HG03060 (cell line): ENCODE results near the gene FHIT.

Experiments used
- ATAC-seq: cut with Tn5 transposase; IDR thresholded peaks from one replicate; pipeline ENCODE4 v1.9.1; 2021; ENCODE audit warnings: low read depth, moderate number of reproducible peaks; ENCODE audit not compliant: unreplicated experiment

FHIT gene

DNA sequence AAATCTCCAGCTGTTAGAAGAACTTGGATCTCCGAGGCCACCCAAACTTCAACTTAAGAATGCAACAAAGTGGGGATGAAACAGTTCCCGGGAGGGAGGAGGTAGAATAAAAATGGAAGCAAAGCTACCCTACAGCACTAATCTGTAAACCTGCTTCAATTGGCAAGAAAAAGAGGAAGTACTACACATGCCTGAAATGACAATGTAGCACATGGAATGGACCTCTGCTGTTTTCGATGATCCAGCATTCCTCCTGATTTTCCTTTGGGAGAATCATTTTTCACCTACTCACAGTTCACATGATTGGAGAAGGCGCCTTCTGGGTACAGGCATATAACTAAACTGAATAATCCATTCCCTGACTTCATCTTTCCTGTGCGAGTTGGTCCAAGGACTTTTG lies 1081.5 kb downstream of the FHIT start:
- no peak for ATAC-seq

DNA sequence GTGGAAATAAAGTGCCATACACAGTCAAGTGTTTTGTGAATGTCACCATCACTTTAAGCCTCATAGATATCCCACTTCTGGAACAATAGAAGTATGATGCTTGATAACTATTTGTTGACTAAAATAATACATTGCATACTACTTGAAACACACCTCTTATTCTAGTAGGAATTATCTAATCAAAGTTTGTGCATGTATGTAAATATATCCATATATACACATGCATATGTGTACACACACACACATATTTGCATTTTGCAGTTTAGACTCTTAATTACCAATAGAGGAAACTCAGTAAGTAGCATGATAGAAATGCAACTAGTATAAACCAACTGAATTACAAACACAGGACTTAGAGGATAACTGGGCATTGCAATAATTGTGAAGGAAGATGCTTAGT lies 1084.1 kb downstream of the FHIT start:
- ATAC-seq: no peak

DNA sequence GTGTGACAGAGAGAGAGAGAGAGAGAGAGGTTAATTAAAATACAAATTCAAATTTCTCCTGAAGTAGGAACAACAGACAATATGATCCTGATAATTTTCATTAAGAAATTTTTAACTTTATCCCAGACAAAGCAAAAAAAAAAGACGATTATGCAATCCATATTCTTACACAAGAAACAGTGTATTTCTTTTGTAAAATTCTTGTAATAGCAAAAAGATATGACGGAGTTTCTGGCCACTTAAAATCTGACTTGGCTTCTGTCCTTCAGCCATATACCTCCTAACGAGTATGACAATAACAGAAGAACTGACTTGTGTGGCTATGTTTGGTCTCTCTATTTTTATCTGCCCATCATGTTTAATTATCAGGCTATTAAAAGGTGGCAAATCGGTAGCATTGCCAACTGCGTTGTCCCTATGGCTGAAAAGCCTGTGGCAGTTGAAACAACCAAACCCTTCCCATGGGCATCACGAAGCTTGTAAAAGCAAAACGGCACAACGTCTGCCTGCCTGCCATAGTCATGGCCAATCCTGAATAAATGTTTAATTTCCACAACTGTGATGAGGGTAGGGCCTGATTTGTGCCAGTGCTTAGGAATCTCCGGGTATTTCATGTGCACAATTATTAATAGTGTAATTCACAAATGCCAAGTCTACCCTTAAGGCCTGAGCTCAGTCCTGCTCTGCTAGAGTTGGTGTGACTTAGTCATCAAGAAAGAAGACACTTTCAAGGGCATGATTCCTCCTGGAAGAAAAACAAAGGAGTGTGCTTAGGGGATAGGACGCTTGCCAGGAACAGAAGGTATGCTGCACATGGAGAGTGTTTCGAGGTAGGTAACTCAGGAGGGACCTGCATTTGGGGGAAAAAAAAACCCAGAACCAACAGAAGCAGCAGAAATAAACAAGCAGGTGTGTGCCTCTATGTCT lies 1090.2 kb downstream of the FHIT start:
- no peak for ATAC-seq

DNA sequence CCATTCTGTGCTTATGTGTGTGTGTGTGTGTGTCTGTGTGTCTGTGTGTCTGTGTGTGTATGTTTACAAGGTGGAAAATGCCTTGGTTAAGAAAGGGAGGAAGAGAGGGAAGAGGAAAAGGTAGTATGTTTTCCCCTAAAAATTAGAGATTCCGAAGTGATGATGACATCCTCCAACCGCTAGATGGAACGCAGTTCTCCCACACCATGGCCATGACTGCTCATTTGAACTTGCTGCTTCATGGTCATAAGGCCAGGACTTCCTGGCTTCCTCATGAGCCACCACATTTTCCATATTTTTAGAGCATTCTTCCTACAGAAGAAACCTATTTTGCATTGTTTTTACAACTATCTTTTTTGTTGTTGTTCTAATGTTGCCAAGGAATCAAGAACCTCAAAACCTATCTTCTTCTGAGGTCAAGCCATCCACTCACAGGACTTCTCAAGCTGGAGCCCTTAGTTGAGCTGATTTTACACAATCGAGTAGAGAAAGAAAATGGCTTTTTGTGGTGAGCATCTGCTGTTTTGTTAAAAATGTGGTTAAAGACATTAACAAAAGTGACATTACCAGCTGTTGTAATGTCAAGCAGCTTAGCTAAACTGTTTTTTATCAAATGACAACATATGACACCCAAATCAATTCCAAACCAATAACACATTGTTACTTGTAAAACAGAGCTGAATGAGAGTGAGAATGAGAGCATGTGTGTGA lies 1091.0 kb downstream of the FHIT start:
- no peak for ATAC-seq

DNA sequence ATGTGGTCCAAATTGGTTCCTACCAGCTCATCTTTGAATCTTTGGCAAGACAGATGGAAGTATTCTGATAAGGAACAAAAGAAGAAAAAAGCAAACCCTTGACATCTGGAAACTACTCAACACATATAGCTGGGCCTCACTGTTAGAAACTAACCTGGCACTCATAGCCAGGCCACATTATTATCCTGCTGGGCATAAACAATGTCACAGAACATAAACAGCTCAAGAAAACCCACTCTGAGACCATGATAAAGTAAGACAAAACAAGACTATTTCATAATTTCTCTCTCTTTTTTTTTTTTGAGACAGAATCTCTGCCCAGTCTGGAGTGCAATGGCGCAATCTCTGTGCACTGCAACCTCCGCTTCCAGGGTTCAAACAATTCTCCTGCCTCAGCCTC lies 1093.2 kb downstream of the FHIT start:
- ATAC-seq: no peak

DNA sequence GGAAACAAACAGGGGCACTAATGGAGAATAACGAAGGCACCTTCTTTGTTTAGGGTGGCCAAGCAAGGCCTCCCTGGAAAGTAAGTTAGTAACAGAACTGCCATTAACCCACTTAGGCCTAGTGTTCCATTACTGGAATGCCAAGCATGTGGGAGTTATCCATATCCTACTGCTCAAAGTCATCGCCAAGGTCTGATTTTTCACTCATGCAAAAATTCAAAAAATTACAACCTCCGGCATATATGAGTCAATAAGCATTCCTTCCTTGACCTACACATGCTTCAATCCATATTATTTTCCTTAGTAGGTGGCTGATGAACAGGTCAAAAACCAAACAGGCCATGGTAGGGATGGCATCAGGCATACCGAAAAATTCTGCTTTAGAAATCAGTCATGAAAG lies 1097.2 kb downstream of the FHIT start:
- ATAC-seq: no peak

DNA sequence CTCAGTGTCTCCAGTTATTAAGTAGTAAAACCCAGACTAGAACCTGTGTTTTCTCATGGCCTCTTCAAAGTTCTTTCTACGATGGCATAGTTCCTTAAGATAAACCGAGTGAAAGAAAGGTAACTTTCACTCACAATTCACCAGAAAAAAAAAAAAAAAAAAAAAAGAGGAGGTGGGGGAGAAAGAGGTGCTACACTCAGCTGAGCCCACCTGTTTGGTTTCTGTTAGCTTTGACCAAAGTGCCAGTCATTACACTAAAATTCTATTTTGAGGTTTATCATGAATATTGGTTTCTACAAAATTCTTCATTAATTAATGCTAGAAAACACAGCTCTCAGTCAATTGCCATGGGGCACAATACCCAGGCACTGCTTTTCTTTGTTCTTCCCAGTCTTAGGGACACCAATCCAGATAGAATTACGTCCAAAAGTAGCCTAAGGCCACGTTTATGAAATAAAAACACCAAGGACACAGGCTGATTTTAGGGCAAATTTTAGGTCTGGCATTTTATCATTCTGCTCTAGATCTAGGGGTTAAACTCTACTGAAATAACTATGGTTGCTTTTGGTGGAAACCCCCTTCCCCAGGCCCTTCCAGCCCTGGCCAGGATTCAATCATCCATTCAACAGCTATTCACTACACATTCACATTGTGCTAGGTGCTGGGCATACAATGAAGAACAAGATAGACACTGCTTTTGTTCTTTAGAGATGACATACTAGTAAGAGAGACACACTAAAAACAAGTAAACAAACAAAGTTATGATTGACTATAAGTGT lies 1097.8 kb downstream of the FHIT start:
- ATAC-seq: no peak

DNA sequence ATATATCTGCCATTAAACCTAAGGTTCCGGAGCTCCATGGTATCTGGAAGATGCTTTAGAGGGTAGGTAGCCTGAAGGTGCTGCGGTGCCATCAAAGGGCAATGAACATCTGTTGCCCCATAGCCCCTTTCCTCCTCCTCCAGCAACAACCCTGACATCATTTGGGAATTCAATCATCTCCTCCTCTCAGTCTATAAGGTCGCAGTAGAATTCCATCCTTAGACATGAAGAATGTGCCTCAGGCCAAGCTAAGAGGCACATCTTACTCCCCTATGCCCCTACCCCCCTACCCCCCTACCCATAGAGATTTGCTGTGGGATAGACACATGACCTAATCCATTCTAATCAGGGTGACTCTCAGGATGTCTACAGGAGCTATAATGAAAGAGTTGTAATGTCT lies 1101.8 kb downstream of the FHIT start:
- ATAC-seq: no peak

DNA sequence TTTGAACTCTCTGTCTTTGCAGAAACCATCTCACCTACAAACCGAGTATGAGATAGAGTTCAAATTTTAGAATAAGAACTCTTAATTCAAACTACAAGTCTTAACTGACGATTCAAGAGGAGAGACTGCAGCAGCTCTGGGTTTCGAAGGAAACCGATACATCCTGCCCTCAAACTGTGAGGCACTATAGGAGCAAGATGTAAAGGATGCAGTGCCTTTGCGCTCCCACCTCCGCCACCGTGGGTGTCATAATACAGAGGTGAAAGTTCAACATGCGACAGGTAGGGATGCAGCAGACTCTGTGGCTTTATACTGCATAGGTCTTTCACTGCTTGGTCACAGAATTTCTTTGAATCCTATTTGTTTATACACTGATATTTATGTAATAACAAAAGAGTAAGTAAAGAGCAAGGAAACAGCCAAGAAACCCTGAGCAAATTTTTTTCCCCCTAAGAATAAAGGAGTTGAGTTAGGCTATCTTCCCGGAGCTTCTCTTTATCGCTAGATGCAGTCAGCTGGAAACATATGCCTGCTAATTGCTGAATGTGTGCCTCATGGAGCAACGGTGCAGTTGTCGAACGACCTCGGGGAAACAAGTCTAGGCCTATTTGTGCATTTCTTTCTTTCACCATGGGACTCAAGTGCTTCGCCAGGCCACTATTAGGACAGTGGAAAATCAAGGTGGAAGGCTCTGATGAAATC lies 1103.9 kb downstream of the FHIT start:
- no peak for ATAC-seq

DNA sequence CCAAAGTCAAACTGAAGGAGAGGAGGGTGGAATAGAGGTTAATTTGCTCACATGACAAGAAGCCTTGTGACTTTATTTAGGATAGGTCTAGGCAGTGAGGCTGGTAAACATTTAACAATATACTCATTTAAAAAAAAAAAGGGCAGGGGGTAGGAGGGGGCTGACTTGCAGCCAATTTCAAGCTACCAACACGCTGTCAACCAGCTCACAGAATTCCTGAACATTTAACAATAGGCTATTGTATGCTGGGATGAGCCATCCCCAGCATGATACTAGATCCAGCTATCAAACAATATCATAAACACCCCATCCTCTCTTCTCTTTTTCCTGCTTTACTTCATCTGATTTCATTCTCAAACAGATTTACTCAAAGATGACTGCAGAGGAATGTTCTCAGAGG lies 1105.1 kb downstream of the FHIT start:
- ATAC-seq: no peak

DNA sequence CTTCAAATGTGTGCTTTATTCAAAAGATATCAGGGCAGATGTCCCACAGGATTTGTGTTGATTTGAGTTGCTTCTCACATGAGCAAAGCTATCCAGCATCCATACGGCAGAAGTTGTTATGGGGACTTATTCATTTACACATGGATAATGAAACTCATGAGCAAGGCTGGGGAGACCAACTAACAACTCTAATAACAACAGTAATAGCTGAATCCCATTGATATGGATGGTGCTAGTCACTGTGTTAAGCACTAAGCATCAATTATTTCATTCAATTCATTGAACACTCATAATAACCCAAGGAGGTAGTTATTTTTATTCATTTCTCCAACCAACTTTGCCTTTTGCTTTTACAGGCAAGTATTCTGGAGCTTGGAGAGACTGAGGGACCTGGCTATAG lies 1107.2 kb downstream of the FHIT start:
- no peak for ATAC-seq

DNA sequence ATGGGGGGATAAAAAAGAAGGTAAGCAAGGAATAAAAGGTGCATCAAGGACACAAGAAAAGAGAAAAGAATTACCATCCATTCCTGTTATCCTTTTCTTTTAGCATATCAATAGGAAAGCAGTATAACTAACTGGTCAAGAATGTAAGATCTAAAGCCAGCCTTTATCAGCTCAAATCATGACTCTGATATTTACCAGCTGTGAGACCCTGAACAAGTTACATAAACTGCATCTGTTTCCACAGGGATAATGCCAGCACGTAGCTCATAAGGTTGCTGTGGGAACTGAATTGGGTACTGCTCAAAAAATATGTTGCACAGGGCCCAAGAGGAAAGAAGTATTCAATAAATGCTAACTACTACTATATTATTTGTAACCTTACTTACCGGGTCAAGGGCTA lies 1109.2 kb downstream of the FHIT start:
- no peak for ATAC-seq

DNA sequence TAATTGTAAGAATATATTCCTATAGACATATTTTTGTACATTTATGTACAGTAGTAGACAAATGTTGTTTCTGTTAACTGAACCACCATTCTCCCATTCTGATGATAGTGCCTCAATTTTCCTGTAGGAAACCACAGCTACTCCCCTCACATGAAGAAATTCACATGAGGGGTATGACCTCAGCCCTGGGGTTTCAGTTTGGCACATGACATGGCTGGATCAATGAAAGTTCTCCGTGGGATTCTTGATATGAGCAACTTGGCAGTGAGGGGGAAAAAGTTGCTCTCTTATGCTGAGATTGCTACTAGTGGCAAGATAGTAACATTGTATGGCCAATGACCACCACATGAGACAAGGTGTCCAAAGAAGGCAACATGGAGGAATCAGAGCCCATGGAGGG lies 1111.1 kb downstream of the FHIT start:
- ATAC-seq: no peak

DNA sequence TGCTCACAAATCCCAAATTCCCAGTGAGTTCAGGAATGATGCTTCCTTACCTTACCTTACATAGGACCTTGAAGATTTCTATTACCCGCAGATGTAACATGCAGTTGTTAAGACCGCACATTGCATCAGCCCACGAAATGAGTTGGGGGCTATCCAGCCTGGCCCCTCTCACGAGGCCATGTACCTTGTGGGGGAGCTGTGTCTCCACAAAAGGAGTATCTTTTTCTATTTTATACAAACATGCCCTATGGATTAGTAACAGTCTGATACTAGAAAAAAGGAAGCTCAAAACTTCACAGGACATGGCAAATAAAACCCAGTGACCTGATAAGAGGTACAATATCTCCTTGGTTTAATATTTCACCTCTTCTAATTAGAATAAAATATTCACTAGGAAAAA lies 1114.7 kb downstream of the FHIT start:
- ATAC-seq: no peak

DNA sequence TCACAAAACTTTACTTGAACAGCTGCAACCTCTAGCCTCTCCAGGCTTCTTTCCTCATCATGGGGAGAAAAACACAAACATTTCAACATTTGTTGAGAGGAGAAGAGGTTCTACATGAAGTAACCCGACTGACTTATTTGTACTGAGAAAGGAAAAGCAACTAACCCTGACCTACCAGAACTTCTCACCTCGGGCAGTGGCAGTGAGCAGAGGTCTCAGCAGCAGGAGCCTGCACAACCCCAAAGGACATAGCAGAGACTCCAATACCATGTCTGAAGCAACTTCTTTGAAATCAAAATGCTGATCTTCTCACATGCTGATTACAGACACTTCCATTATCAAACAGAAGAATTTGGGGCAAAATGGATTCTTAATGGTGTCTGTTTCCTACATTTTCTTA lies 1115.8 kb downstream of the FHIT start:
- ATAC-seq: no peak

DNA sequence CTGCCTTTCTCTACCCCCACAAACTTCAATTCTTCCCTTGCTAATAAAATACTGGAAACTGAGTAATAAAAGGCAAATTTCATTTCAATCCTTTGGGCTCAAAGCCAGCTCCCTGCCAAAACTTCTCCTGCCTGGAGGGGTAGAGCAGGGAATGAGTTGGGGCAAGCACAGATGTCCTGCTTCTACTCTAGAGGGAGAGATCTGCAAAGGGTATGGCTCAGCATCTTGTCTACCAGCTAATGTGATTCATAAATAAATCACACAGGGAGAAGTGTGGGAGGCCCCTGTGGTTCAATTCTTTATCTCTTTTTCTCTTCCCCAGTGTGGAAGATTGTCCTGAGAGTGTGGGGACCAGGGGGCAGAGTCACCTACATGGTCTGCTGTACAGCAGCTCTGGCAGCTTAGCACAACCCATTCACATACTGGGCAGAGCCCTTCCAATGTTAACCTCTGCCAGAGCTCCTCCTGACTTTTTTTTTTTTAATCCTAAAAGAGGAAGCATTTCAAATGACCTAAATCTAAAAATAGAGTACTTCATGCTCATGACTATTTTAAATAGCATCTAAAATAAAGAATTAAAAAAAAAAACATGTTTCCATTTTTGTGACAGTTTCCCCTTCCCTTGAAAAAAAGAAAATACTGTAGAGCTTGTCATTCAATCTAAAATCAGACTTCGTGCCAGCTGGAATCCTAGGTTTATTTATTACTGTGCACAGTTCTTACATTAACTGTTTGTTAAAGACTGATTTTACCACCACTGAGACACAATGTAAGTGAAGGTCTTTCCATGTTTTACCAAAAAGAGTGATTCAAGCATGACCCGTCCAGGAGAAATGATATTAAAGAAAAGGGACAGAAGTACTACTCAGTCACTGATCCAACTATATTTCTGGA lies 1117.7 kb downstream of the FHIT start:
- no peak for ATAC-seq

DNA sequence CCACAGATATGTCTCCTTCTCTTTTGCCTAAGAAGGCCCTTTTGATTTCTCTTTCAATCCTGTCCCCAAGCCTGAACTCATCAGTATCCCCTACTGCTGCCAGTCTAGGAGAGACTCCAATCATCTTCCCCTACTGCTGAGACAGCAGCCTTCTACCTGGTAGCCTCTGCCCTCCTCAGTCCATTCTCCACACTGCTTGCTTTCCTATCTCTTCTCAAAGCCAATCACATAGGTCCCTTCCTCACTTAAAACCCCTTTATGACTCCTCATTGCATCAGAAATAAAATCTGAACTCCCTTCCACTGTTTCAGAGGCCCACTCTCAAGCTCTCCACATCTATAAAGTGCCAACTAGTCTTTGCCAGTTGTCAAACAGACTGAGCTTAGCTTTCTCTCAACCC lies 1119.6 kb downstream of the FHIT start:
- ATAC-seq: no peak

DNA sequence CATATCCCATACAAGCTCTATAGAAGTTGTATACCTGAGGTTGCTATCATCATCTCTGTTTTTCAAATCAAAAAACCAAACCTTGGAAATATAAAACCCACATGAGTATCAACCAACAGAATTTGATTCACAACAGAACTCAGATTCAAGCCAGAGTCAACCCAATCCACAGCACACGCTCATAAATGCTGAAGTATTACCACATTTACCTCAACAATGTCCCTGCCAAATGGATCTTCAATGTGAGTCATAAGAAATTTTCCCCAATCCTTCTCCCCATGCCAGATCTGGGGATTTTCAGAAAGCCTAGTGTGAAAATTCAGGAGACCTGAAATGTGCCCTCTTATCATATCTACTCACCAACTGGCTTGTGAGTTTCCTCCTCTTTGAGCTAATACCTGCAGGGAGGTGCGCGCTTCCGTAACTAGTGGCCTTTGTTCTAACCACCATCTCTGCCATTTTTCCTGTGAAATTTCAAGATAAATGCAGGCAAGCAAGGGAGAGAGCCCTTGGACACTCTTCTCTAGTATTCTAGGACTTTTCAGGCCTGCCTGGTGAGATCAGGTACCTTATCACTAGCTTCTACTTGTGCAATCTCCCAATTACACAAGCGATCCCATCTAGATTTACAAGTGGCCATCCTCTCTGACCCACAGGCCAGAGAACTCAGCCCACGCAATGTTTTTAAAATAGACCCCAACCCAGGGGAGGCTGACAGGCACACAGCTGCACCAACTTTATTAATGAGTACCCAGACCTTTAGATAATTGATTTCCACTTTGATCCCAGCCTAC lies 1124.5 kb downstream of the FHIT start:
- ATAC-seq: no peak

DNA sequence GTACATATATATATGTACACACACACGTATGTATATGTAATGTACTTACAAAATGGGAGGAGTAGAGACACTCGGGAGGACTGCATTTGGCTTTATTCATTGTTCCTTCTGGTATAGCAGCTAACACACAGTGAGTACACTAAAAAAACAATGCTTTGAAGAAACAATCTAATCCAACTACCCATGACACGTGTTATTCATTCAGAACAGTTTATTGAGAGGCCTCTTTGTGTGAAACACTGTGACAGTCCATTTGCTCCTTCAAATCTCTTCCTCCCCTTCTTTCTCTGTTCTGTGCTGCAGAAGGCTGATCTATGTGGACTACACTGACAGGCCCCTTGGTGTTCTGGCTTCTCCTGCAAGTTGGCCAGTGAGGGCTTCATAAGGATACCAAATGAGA lies 1125.6 kb downstream of the FHIT start:
- no peak for ATAC-seq
